NCI-H82 treated with DMSO at 0.1 percent for 48 hours (cell line): ENCODE data around the gene CEP55.

Source experiments
- DNase-seq: peaks from one replicate; lab custom pipeline; 2025; ENCODE audit not compliant: unreplicated experiment; lab: John Stamatoyannopoulos, UW

CEP55 gene

DNA sequence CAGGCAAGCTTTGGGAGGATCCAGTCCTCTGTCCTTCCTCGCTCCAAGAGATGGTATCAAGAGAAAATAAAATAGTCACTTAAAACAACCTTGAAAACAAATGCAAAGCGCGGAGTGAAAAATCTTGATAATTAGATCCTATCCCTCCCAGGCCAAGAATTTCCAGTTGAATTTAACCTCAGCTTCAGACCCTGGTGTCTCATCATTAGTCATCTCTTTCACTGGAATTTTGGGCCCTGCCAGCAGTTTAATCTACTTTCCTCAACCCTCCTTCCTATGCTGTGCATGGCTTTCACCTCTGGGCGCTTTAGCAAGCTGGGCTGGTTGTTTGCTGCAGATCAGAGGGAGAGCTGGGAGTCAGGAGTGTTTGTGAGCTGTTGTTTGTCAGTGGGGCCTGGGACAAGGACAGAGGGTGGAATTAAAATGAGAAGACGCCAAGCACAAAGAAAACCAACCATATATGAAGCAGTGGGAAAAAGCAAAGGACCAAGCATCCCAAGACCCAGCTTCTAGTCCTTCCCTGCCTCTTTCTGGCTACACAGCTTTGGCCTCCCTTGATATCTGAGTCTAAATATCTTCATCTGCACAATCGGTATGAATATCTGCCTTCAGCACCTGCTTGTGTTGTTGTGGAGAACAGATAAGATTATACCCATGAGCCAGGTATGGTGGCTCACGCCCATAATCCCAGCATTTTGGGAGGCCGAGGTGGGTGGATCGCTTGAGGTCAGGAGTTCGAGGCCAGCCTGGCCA lies 27.8 kb upstream of the CEP55 start:
- DNase-seq = no peak

DNA sequence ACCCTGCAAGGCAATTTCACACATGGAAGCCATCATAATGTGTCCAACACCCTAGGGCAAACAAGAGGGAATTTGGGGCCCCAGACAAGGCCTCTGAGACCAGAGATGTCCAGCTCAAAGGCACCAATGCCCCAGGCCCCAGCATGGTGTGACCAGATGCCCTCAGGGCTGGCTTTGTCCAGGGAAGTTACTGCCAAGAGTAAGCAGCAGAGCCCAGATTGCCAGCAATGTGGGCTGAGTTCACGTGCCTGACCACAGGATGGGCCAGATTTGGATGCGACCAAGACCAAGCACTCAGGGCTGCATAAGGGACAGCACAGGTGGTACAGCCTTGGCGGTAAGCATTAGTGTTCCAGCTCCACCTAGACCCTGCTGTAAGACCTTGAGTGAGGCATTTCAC lies 27.0 kb upstream of the CEP55 start:
- DNase-seq = no peak

DNA sequence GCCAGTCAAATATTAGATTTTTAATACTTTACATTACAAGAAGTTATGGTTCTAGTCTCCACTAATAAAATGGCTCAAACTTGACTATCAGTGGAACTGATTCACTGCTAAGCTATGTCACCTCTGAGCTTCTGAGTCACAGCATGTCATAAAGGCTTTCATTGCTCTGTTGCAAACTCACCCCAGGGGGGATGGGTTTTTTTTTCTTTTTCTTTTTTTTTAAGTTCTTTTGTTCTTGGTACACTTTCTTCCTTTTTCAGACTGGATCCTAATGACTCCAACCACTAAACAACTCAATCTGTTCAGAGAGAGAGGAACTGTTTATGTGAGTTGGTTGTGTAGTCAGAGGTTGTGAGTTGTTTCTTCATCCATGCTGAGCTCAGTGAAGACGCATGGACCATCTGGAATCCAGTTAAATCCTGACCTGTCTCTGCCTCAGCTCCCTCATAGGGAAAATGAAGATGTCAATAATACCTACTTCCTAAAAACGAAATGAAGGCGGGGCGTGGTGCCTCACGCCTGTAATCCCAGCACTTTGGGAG lies 25.2 kb upstream of the CEP55 start:
- no peak for DNase-seq

DNA sequence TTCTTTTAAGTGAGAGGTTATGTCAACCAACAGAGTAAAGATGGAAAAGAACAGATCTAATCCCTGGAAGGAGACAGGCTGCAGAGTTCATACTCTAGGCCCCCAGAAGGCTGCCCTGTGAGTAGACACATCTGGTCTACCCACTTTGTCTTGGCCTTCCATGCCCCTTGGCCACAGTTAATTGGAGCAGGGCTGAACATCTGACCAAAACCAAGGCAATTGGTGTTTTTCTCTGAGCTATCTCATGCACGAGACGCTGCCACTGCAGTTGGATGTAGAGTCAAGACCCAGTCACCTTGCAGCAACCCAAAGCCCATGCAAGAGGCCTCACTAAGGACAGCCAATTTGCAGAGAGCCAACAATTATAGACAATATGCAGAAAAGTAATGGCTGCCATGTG lies 23.3 kb upstream of the CEP55 start:
- no peak for DNase-seq

DNA sequence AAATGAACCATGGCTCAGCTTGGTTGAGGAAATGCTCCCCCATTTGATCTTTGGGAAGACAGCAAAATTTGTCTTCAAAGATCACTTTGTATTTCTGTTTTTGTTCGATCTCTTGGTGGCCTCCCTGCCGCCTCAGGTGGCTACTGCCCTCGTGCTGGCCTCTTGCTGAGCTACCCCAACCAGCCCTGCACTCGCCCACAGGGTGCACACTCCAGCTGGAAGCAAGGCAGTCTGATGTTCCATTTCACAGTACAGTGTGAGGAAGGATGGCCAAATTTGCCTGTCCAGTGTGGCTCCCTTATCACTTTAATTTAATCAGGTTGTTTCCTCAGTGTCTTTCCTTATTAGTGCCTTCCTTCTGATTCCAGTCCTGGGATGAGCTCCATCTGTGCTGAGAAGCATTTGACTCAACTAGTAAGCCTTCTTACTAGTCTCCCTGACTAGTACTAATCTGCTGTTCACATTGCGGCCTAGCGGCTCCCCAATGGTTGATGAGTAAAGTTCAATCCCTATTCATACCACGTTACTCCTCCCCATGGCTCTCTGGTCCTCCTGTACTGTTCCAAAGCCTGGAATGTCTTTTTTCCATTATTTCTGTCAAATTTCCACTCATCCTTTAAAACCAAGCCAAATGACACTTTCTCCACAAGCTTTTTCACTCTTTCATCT lies 22.5 kb upstream of the CEP55 start:
- DNase-seq = no peak

DNA sequence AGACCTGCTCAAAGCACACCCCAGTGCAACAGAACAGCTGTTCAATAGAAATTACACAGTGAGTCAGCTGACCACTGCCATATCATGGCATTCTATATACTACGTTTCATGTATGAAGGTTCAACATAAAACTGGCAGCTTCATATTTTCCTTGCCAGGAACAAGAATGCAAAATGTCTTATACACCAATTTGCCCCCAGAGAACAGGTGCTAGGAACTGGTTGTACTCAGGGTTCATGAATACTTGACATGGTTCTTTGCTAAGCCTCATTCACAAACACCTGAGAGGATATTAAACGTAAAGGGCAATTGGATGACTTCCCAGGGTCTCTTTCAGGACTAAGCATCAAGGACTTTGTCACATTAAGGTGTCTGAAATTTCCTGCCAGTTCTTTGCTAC lies 21.2 kb upstream of the CEP55 start:
- DNase-seq = no peak

DNA sequence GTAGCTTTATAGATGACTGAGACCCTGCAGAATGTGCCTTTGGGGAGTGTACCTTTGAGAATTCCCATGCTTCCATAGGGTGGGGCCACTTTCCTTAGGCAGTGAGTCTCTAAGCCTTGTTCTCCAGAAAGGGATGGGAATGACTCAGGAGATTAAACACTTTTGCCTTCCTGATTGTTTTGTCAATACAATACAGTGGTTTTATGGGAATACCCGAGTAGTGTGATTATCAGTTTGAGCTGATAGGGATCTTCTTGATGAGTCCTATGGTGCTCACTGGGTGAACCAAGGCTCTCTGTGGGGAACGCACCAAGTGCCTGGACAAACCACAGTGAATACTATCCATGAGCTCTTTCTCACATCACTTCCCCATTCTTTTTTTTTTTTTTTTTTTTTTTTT lies 20.5 kb upstream of the CEP55 start:
- DNase-seq = no peak

DNA sequence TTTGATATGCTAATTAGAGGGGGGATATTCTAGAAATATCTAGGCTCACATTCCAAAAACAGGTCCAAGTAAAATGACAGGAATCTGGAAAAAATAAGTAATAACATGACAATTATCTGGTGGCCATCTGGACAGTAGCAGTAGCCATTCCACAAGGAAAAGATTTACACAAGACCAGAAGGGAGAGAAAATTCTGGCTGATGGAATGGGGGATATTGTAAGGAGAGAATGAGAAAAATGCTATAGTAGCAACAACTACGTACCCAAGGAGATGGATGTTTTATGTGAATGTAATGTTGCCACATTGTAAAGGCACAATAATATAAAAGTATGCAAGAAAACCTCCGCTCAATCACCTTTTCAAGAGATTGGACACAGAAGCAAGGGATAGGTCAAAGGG lies 19.7 kb upstream of the CEP55 start:
- no peak for DNase-seq

DNA sequence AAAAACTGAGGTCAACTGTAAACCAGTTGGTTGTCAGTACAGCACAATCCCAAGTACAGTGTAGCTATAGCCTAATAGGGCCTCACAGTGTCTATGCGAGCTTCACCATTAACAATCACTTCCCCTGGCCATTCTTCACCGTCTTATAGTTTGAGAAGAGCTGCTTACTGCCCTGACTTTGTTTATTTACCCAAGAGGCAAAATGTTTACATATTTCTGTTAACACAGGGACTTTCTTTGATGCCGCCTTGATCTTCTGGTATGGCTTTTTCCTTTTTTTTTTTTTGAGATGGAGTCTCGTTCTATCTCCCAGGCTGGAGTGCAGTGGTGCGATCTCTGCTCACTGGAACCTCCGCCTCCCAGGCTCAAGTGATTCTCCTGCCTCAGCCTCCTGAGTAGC lies 17.5 kb upstream of the CEP55 start:
- DNase-seq = no peak

DNA sequence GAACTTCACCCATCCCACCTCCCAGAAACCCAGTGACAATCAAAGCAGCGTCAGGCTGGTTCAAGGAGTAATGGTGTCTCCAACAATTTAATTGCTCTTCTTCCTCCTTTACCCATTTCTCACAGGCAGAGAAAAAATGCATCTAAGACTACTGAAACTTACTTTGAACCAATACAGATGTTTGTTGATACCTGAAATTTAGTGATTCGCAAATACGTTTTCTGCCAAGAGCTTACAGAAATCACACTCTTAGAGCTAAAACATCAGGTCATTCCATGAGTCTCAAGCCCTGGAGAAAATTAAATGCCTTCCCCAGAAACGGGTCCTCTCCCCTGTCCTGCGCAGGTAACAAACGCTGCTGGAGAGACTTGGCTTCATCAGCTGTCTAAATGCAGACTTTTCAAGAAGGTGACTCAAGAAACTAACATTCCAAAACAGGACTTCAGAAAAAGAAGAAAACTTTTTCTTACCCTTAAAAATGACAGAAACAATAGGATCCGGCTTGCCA lies 14.7 kb upstream of the CEP55 start:
- DNase-seq = no peak

DNA sequence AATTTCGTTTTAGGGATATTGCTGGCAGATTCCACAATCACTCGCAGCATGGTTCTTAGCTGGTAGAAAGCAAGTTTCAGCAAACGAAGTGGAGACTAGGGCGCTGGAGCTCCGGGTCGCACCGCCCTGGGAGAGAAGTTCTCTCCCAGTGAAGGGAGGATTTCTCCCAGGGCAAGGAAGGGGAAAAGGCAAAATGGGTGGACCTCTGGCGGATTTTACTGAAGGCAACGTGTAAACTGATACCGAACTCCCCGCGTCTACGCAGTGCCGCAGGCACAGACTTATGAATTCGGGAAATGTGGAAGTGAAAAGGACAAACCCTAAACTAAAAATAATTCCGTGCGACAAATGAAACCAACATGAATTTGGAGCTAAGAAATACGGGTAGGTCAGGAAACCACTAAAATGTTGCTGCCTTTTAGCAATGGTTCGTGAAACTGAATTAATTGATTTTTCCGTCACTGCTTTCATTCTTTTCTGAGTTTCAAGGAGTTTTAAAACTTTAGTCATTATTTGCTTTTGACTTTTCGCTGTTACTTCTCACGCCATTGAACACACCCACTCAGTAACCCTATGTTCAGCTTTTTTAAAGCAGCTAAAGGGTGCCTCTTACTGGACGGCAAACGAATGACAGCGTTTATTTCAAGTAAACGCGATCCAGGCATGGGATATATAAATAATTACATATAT lies 14.1 kb upstream of the CEP55 start, which contains the start of gene MYOF:
Gene MYOF, minus strand, starts transcription at position 190 of the 690 bp plus-strand sequence. Its CDS starts 140 bp downstream, at position 50.
- DNase-seq = peak; percentile 7

DNA sequence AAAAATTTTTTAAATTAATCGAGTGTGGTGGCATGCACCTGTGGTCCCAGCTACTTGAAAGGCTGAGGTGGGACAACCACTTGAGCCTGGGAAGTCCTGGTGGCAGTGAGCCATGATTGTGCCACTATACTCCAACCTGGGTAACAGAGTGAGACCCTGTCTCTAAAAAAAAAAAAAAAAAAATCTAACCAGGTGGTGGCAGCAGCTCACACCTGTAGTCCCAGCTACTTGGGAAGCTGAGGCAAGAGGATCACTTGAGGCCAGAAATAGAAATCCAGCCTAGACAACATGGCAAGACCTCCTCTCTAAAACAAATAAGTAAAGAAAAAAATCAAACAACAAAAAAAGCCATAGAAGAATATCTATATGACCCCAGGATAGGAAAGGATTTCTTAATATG lies 10.7 kb upstream of the CEP55 start:
- no peak for DNase-seq

DNA sequence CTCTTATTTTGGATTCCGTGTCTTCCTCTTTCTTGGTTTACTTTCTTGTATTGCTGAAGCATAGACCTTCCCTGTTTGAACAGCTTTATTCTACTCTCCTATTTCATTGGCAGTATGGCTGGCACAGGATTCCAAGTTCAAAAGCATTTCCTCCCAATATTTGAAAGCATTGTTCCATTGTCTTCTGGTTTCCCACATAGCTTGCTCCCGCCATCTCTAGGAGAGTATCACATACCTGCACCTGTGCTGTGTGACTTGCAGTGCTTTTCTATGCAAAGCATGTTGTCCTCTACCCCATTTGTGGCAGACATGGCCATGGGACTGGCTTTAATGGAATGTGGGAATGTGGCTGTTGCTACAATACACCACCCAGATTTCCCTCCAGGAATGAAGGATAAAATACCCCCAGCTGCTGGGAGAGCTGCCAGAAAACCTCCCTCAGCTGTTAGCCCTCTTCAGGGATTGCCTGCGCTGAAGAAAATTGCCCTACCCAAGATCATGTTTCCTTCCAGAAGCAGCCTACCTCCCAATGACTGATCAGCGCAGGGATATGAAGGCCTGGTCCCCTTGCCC lies 7.4 kb upstream of the CEP55 start:
- no peak for DNase-seq

DNA sequence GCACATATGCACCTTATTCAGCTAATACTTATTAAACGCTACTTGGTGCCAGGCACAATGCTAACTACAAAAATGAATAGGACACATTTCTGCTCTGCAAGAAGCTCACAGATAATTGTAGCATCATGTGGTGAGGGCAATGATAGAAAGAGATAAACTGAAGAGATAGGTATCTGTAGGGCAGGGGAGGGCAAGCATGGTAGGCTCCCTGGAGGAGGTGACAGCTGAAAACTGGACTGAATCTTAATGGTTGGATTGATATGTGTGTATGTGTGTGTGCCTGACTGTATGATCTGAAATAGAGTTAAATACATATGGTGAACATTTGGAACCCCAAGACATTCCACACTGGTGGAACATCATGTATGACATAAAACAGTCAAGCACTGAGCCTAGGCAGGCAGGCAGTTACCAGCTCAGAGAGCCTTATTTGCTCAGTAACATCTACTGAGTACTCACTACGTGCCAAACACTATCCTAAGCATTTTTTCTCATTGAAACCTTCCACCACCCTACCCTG lies 4.8 kb upstream of the CEP55 start:
- DNase-seq = no peak

DNA sequence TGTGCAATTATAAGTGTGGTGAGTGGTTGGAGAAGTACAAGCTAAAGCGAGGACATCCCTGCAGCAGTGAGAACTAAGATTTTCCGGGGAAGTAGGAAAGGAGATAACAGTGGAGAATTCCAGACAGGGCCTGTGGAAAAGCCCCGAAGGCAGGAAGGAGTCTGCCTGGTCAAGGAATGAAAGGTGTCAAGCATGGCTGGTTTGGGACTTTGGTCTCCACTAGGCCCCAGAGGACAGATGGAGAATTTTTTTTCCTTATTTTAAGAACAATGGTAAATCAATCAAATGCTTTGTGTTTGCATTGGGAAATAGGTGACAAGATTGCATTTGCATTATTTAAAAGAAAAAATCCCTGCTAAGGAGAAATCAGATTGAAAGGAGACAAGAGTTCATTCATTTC lies 3.2 kb upstream of the CEP55 start:
- DNase-seq = no peak

DNA sequence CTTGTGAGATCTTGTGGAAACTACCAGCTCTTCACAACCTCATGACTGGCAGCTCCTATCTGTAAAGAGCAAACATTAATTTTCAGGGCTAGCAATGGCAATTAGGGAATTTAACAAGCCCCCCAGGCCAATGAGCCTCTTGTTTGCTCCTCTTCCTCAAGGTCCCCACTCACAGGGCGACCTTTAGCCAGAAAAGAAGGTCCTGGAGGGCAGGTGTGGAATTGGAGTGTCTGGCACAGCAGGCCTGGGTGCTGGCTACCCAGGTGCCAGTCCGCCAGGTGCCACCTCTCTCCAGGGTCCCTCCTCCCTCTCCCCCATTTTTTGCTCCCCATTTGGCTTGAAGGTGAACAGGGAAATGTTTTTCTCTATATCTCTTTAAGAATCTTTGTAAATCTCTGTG lies 1.9 kb upstream of the CEP55 start:
- DNase-seq = no peak

DNA sequence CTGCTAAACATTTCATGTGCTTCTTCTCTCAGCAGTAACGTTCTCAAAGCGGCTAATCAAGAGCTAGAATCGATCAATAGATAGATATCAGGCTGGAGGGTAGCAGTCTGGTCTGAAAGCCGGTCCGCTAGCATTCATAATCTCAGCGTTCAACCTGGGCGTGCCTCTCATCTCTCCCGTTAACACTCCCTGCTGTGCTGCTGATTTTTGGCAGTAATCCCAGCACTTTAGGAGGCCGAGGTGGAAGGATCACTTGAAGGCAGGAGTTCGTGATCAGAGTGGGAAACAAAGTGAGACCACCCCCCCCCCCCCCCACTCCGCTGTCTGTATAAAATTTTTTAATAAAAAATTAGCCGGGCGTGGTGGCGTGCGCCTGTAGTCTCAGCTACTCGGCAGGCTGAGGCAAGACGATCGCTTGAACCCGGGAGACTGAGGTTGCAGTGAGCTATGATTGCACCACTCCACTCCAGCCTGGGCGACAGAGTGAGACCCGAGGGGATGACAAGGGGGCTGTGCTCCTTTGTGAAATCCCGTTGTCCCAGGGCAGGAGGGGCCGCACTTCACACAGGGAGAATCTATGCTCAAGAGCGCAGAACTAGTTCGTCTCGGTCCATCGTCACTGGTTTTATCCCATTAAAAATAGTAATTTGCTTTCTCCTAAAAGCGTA lies 624 bp upstream of the CEP55 start:
- peak; percentile 58 for DNase-seq

DNA sequence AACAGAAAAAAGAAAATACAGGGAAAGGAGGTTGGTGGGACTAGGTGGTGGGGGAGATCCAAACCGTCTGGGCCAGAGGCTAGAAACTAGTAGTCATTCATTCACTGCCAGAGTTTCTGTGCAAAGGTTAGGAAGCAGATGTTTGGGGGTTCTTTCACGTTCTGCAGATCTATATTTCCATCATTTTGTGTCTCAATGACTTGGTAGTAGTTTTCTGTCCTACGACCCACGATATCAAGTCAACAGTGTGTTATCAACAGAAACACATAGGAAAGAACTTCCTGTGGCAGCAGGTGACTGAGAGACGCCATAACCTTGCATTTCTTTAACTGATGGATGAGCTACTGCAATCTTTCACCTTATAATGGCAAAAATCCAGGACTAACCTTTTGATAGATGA lies 1.8 kb downstream of the CEP55 start:
- DNase-seq = no peak

DNA sequence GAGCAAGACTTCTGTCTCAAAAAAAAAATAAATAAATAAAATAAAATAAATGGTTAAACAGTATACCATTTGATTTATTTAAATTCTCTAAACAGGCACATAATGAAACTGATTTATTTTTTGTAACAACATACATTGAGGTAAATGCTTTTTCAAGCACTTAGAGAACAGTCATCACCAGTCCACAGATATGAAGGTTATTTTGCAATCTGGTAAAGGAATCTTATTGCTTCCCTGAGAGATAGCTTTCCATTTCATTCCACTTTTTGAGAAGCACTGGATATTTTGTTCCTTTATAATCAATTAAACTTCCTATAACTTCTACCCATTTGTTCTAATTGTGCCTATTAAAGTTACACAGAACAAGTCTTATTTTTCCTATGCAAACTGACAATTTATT lies 5.2 kb downstream of the CEP55 start:
- DNase-seq = no peak

DNA sequence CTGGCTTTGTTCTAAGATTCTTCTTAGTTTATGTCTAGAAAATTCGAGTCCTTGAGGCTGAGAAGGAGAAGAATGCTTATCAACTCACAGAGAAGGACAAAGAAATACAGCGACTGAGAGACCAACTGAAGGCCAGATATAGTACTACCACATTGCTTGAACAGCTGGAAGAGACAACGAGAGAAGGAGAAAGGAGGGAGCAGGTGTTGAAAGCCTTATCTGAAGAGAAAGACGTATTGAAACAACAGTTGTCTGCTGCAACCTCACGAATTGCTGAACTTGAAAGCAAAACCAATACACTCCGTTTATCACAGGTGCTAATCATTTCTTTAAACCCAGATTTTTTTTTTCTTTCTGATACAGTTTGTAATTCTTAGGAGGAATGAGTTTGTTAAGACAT lies 6.7 kb downstream of the CEP55 start:
- no peak for DNase-seq

DNA sequence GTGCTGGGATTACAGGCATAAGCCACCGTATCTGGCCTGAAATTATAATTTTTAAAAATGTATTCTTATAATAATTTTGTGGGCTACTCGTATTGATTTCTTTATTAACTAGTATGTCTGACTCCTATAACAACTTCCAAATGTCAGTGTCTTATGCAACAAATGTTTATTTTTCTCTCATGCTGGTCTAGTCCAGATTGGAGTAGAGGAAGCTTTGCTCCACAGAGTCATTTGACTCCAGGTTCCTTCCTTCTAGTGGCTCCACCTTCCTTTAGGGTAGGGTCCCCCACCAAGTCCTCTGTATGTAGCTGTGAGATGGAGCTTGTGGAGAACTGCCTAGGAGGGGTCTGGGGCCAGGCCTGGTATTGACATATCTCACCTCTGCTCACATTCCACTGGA lies 8.7 kb downstream of the CEP55 start:
- no peak for DNase-seq
